Measurements from ENCODE around the gene ABCA3. TPM values are rescaled to one million over a fixed set of nuclear protein-coding genes. Genes with fewer than 3 reads are reported as not detected.

The ABCA3 gene
- 18.0 and 26.5 TPM in 2 replicates for total RNA-seq

GRCh38 chr16:2340564-2341455, at the start of gene ABCA3:
ABCA3 (minus strand) TSS chr16:2340728; CDS start chr16:2326466, 14,262 bp downstream.

GRCh38 chr16:2267913-2268666, 72.4 kb downstream of the ABCA3 start, which contains the start of gene RNPS1:
RNPS1 (minus strand) TSS chr16:2268126; CDS start chr16:2264643, 3,483 bp downstream.

GRCh38 chr16:2251296-2252111, 89.0 kb downstream of the ABCA3 start, which contains the start of gene ECI1:
ECI1 (minus strand) TSS chr16:2251587; CDS start chr16:2251566, 21 bp downstream.

GRCh38 chr16:2236337-2237101, 104.0 kb downstream of the ABCA3 start, which contains the start of gene DNASE1L2:
DNASE1L2 (plus strand) TSS chr16:2236444; CDS start chr16:2236817, 373 bp downstream.

Other genes with a start within 250 kb of the ABCA3 start
- gene PKD1, start 204.8 kb downstream of the ABCA3 start, total RNA-seq, result 38.1 and 102 TPM in 2 replicates
- 0.75 and 1.3 TPM in 2 replicates for gene RAB26, start 192.1 kb downstream of the ABCA3 start, total RNA-seq
- 88.0 and 89.5 TPM in 2 replicates for gene TRAF7, start 184.9 kb downstream of the ABCA3 start, total RNA-seq
- 0.19 and 0.54 TPM in 2 replicates for gene CASKIN1, start 144.1 kb downstream of the ABCA3 start, total RNA-seq
- 13.2 and 19.7 TPM in 2 replicates for gene MLST8, start 135.3 kb downstream of the ABCA3 start, total RNA-seq
- gene BRICD5, start 129.9 kb downstream of the ABCA3 start, total RNA-seq, result 1.6 and 2.4 TPM in 2 replicates
- gene PGP, start 125.9 kb downstream of the ABCA3 start, total RNA-seq, result 14.3 and 16.6 TPM in 2 replicates
- gene E4F1, start 117.1 kb downstream of the ABCA3 start, total RNA-seq, result 29.4 and 32.5 TPM in 2 replicates
- 0.27 and 0.94 TPM in 2 replicates for gene DNASE1L2, start 104.3 kb downstream of the ABCA3 start, total RNA-seq
- 25.1 and 25.7 TPM in 2 replicates for gene ECI1, start 89.1 kb downstream of the ABCA3 start, total RNA-seq
- 58.7 and 63.5 TPM in 2 replicates for gene RNPS1, start 72.6 kb downstream of the ABCA3 start, total RNA-seq
- gene CCNF, start 88.7 kb upstream of the ABCA3 start, total RNA-seq, result 17.1 and 40.8 TPM in 2 replicates
- gene TEDC2, start 119.4 kb upstream of the ABCA3 start, total RNA-seq, result 4.1 and 6.3 TPM in 2 replicates
- gene NTN3, start 130.6 kb upstream of the ABCA3 start, total RNA-seq, result under 0.01 and 0.09 TPM in 2 replicates
- gene TBC1D24, start 134.4 kb upstream of the ABCA3 start, total RNA-seq, result 12.3 and 16.3 TPM in 2 replicates
- 6.0 and 8.3 TPM in 2 replicates for gene ATP6V0C, start 173.2 kb upstream of the ABCA3 start, total RNA-seq
- gene AMDHD2, start 179.6 kb upstream of the ABCA3 start, total RNA-seq, result 31.4 and 32.3 TPM in 2 replicates
- not detected in 2 replicates for gene CEMP1, start 190.7 kb upstream of the ABCA3 start, total RNA-seq
- gene PDPK1, start 197.3 kb upstream of the ABCA3 start, total RNA-seq, result 14.2 and 16.2 TPM in 2 replicates